Suppressor macrophage treated with lipopolysaccharide for 4 hours (primary cell): Measurements from ENCODE around the gene ADD2.
"Not testable (repeated sequence)": the region's sequence is repeated elsewhere in the genome, so short reads cannot be mapped to it uniquely, and the experiment has no call there.

Experiments used
- DNase-seq: peaks from one replicate; pipeline ENCODE4 v3.0.0-alpha.2; 2020

Gene ADD2

GRCh38 chr2:70630761-70631160 lies 137.2 kb downstream of the ADD2 start:
- DNase-seq: no peak

GRCh38 chr2:70627211-70627898 lies 140.6 kb downstream of the ADD2 start:
- DNase-seq: no peak

GRCh38 chr2:70626254-70626990 lies 141.6 kb downstream of the ADD2 start:
- no peak for DNase-seq

GRCh38 chr2:70621536-70621935 lies 146.5 kb downstream of the ADD2 start:
- not testable (repeated sequence) for DNase-seq

- no peak for DNase-seq
Observed at GRCh38 chr2:70620020-70620419, 148.0 kb downstream of the ADD2 start.

GRCh38 chr2:70619167-70619566 lies 148.8 kb downstream of the ADD2 start:
- no peak for DNase-seq

- DNase-seq: no peak
Observed at GRCh38 chr2:70616168-70616694, 151.8 kb downstream of the ADD2 start.

GRCh38 chr2:70615222-70615621 lies 152.8 kb downstream of the ADD2 start:
- no peak for DNase-seq

- DNase-seq: no peak
Observed at GRCh38 chr2:70613521-70613920, 154.5 kb downstream of the ADD2 start.

GRCh38 chr2:70612574-70612973 lies 155.4 kb downstream of the ADD2 start:
- no peak for DNase-seq

GRCh38 chr2:70608373-70608772 lies 159.6 kb downstream of the ADD2 start:
- DNase-seq: no peak

GRCh38 chr2:70607121-70607561 lies 160.9 kb downstream of the ADD2 start:
- no peak for DNase-seq
